Type B pancreatic cell (in vitro differentiated cells): Measurements from ENCODE around the gene RIPK3. TPM values are rescaled to one million over a fixed set of nuclear protein-coding genes. Genes with fewer than 3 reads are reported as not detected.
"Not testable (repeated sequence)": the region's sequence is repeated elsewhere in the genome, so short reads cannot be mapped to it uniquely, and the experiment has no call there.

ENCODE experiments used
- DNase-seq: peaks from one replicate; pipeline ENCODE4 v3.0.0; 2021; ENCODE audit warnings: mixed read lengths; ENCODE audit not compliant: unreplicated experiment; ENCODE audit errors: extremely low spot score
- H3K27ac Mint-ChIP-seq: 2 replicates; pipeline ENCODE4 v1.8.0; 2021; ENCODE audit warnings: mild to moderate bottlenecking, mixed read lengths
- H3K27me3 Mint-ChIP-seq: 2 replicates; pipeline ENCODE4 v1.8.0; 2021; ENCODE audit warnings: mixed read lengths
- H3K36me3 Mint-ChIP-seq: 2 replicates; pipeline ENCODE4 v1.8.0; 2021; ENCODE audit warnings: mixed read lengths
- H3K4me1 Mint-ChIP-seq: one replicate; pipeline ENCODE4 v1.8.0; 2021; ENCODE audit warnings: mixed read lengths; ENCODE audit not compliant: unreplicated experiment
- H3K4me3 Mint-ChIP-seq: 2 replicates; pipeline ENCODE4 v1.8.0; 2021; ENCODE audit warnings: mild to moderate bottlenecking, mixed read lengths
- H3K9me3 Mint-ChIP-seq: 2 replicates; pipeline ENCODE4 v1.8.0; 2021; ENCODE audit warnings: mixed read lengths
- total RNA-seq: library from RNA; stranded (reverse); gene quantifications from 2 replicates; pipeline ENCODE4 v1.2.1, GENCODE V29; 2021; ENCODE audit warnings: low replicate concordance
- TF ChIP-seq, protein P1 (sequence below): fragments of 200-600 bp; sonication (generic); conservative IDR thresholded peaks from 2 replicates; pipeline ENCODE4 v1.5.0; 2021; ENCODE audit warnings: antibody characterized with exemption, mild to moderate bottlenecking

RIPK3 gene
- total RNA-seq, 1 donor from 2014 or later = 5.6 TPM

- Mint-ChIP-seq H3K4me1 (peaks cover 6% of the 10 kb centered on the region), H3K27me3 (peaks cover 45% of the 10 kb centered on the region), H3K9me3 (no peaks in the 10 kb centered on the region), H3K36me3 (no peaks in the 10 kb centered on the region), H3K4me3 (no peak overlapping the region), H3K27ac (no peak overlapping the region)
- TF ChIP-seq, protein P1, sequence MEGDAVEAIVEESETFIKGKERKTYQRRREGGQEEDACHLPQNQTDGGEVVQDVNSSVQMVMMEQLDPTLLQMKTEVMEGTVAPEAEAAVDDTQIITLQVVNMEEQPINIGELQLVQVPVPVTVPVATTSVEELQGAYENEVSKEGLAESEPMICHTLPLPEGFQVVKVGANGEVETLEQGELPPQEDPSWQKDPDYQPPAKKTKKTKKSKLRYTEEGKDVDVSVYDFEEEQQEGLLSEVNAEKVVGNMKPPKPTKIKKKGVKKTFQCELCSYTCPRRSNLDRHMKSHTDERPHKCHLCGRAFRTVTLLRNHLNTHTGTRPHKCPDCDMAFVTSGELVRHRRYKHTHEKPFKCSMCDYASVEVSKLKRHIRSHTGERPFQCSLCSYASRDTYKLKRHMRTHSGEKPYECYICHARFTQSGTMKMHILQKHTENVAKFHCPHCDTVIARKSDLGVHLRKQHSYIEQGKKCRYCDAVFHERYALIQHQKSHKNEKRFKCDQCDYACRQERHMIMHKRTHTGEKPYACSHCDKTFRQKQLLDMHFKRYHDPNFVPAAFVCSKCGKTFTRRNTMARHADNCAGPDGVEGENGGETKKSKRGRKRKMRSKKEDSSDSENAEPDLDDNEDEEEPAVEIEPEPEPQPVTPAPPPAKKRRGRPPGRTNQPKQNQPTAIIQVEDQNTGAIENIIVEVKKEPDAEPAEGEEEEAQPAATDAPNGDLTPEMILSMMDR = no peak
- no peak for DNase-seq
These were observed 16.4 kb upstream of the RIPK3 start for GRCh38 chr14:24356208-24356607.

DNA sequence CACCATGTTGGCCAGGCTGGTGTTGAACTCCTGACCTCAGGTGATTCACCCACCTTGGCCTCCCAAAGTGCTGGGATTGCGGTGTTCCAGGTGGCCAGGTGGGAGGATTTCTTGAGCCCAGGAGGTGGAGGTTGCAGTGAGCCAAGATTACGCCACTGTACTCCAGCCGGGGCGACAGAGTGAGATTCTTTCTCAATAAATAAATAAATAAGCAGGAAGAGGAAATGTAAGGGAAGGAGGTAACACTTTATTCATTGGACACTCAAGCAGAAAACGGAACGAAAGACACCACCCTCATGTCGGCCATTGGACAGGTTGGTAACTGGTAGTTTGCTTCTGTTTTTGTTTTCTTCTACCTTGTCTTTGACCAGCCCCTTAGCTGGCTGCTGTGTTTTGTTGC is 15.2 kb upstream of the RIPK3 start:
- no peak overlapping the region for H3K27ac Mint-ChIP-seq
- TF ChIP-seq, protein P1 = no peak
- H3K4me3 Mint-ChIP-seq = no peak overlapping the region
- no peak for DNase-seq
- peaks cover 6% of the 10 kb centered on the region for H3K4me1 Mint-ChIP-seq
- H3K36me3 Mint-ChIP-seq = no peaks in the 10 kb centered on the region
- peaks cover 54% of the 10 kb centered on the region for H3K27me3 Mint-ChIP-seq
- H3K9me3 Mint-ChIP-seq = no peaks in the 10 kb centered on the region

- not testable (repeated sequence) for H3K27ac Mint-ChIP-seq, DNase-seq, H3K9me3 Mint-ChIP-seq, H3K36me3 Mint-ChIP-seq, H3K4me3 Mint-ChIP-seq, H3K4me1 Mint-ChIP-seq
- peaks cover 56% of the 10 kb centered on the region for H3K27me3 Mint-ChIP-seq
These were observed 14.7 kb upstream of the RIPK3 start for GRCh38 chr14:24354482-24354825.

GRCh38 chr14:24353559-24354481 is 14.0 kb upstream of the RIPK3 start:
- Mint-ChIP-seq H3K36me3 (no peaks in the 10 kb centered on the region), H3K9me3 (no peaks in the 10 kb centered on the region), H3K27ac (no peak overlapping the region), H3K27me3 (peaks cover 62% of the 10 kb centered on the region), H3K4me3 (no peak overlapping the region), H3K4me1 (peaks cover 6% of the 10 kb centered on the region)
- no peak for DNase-seq
- TF ChIP-seq, protein P1 = no peak

DNA sequence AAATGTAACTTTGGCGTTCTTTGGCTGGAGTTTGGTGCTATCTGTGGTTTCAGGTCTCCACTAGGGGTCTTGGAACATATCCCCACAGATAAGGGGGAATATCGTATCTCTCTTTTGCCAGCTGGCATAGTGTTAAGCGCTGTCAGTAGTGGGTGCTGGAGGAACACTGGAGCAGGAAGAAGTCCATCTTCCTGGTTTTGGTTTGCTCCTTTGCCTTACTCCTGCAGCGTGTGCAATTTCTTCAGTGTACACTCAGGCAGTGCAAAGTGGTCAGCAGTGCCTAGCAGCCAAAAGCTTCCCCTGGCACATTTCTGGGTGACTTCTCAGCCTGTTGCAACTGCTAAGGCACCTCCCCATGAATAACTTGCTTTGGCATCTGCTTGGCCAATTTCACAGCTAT is 11.7 kb upstream of the RIPK3 start:
- Mint-ChIP-seq H3K4me3 (no peak overlapping the region), H3K27ac (no peak overlapping the region)
- no peak for DNase-seq

GRCh38 chr14:24349742-24350141 is 10.0 kb upstream of the RIPK3 start:
- Mint-ChIP-seq H3K27me3 (peaks cover 83% of the 10 kb centered on the region), H3K4me3 (no peak overlapping the region), H3K9me3 (no peaks in the 10 kb centered on the region), H3K4me1 (peaks cover 6% of the 10 kb centered on the region), H3K36me3 (no peaks in the 10 kb centered on the region), H3K27ac (no peak overlapping the region)
- no peak for DNase-seq
- TF ChIP-seq, protein P1 = no peak

More for the DNA sequence above, 11.7 kb upstream of the RIPK3 start:
- Mint-ChIP-seq H3K4me1 (peaks cover 6% of the 10 kb centered on the region), H3K27me3 (peaks cover 69% of the 10 kb centered on the region), H3K36me3 (no peaks in the 10 kb centered on the region), H3K9me3 (no peaks in the 10 kb centered on the region)
- TF ChIP-seq, protein P1 = no peak
